Measurements from ENCODE around the gene ZNF100.

The ZNF100 gene

GRCh38 chr19:21767065-21767800 lies at the start of gene ZNF100:
Gene ZNF100 (minus strand): TSS chr19:21767579. CDS start chr19:21767429, 150 bp downstream.
- TF ChIP-seq GATA3 (IDR thresholded peaks at IDR 0.05; ENCODE audit: low read depth, low read length), result no peak
- peak; percentile 50 for TF ChIP-seq GATA2 (IDR thresholded peaks at IDR 0.05; ENCODE audit: low read depth, low read length)

- no peak for TF ChIP-seq GATA3 (IDR thresholded peaks at IDR 0.05; ENCODE audit: low read depth, low read length)
- TF ChIP-seq GATA2 (IDR thresholded peaks at IDR 0.05; ENCODE audit: low read depth, low read length), result no peak
Measured at GRCh38 chr19:21812448-21812847, 45.1 kb upstream of the ZNF100 start.

GRCh38 chr19:21789466-21790085 lies 22.2 kb upstream of the ZNF100 start:
- TF ChIP-seq GATA3 (IDR thresholded peaks at IDR 0.05; ENCODE audit: low read depth, low read length) (no peak), GATA2 (IDR thresholded peaks at IDR 0.05; ENCODE audit: low read depth, low read length) (no peak)

GRCh38 chr19:21786936-21787335 lies 19.6 kb upstream of the ZNF100 start:
- TF ChIP-seq GATA3 (IDR thresholded peaks at IDR 0.05; ENCODE audit: low read depth, low read length) (no peak), GATA2 (IDR thresholded peaks at IDR 0.05; ENCODE audit: low read depth, low read length) (no peak)

- TF ChIP-seq GATA2 (IDR thresholded peaks at IDR 0.05; ENCODE audit: low read depth, low read length) (no peak), GATA3 (IDR thresholded peaks at IDR 0.05; ENCODE audit: low read depth, low read length) (no peak)
Measured at GRCh38 chr19:21765151-21765550, 2.2 kb downstream of the ZNF100 start.

GRCh38 chr19:21758296-21758695 lies 9.1 kb downstream of the ZNF100 start:
- TF ChIP-seq GATA2 (IDR thresholded peaks at IDR 0.05; ENCODE audit: low read depth, low read length) (no peak), GATA3 (IDR thresholded peaks at IDR 0.05; ENCODE audit: low read depth, low read length) (no peak)

- TF ChIP-seq GATA2 (IDR thresholded peaks at IDR 0.05; ENCODE audit: low read depth, low read length), result no peak
- no peak for TF ChIP-seq GATA3 (IDR thresholded peaks at IDR 0.05; ENCODE audit: low read depth, low read length)
Measured at GRCh38 chr19:21751384-21751783, 16.0 kb downstream of the ZNF100 start.

- TF ChIP-seq GATA3 (IDR thresholded peaks at IDR 0.05; ENCODE audit: low read depth, low read length), result no peak
- no peak for TF ChIP-seq GATA2 (IDR thresholded peaks at IDR 0.05; ENCODE audit: low read depth, low read length)
Measured at GRCh38 chr19:21750586-21751128, 16.7 kb downstream of the ZNF100 start.

GRCh38 chr19:21749090-21749489 lies 18.3 kb downstream of the ZNF100 start:
- TF ChIP-seq GATA2 (IDR thresholded peaks at IDR 0.05; ENCODE audit: low read depth, low read length) (no peak), GATA3 (IDR thresholded peaks at IDR 0.05; ENCODE audit: low read depth, low read length) (no peak)

GRCh38 chr19:21748088-21748487 lies 19.3 kb downstream of the ZNF100 start:
- TF ChIP-seq GATA2 (IDR thresholded peaks at IDR 0.05; ENCODE audit: low read depth, low read length) (no peak), GATA3 (IDR thresholded peaks at IDR 0.05; ENCODE audit: low read depth, low read length) (no peak)

- TF ChIP-seq GATA2 (IDR thresholded peaks at IDR 0.05; ENCODE audit: low read depth, low read length) (no peak), GATA3 (IDR thresholded peaks at IDR 0.05; ENCODE audit: low read depth, low read length) (no peak)
Measured at GRCh38 chr19:21740559-21740958, 26.8 kb downstream of the ZNF100 start.

- TF ChIP-seq GATA3 (IDR thresholded peaks at IDR 0.05; ENCODE audit: low read depth, low read length) (no peak), GATA2 (IDR thresholded peaks at IDR 0.05; ENCODE audit: low read depth, low read length) (no peak)
Measured at GRCh38 chr19:21713761-21714160, 53.6 kb downstream of the ZNF100 start.

- TF ChIP-seq GATA3 (IDR thresholded peaks at IDR 0.05; ENCODE audit: low read depth, low read length) (no peak), GATA2 (IDR thresholded peaks at IDR 0.05; ENCODE audit: low read depth, low read length) (no peak)
Measured at GRCh38 chr19:21709464-21709863, 57.9 kb downstream of the ZNF100 start.

- no peak for TF ChIP-seq GATA2 (IDR thresholded peaks at IDR 0.05; ENCODE audit: low read depth, low read length)
Measured at GRCh38 chr19:21707065-21707464, 60.3 kb downstream of the ZNF100 start.

- no peak for TF ChIP-seq GATA3 (IDR thresholded peaks at IDR 0.05; ENCODE audit: low read depth, low read length)
Measured at GRCh38 chr19:21705393-21705792, 62.0 kb downstream of the ZNF100 start.
